Measurements from ENCODE around the gene PDE8B. TPM values are rescaled to one million over a fixed set of nuclear protein-coding genes. Genes with fewer than 3 reads are reported as not detected.
A peak's percentile ranks its signal among the peaks of the same experiment; 100 is the strongest.

The PDE8B gene
- total RNA-seq (2014; rRNA removed) (0.12 TPM in 1 of 2 replicates, not detected in the other), Bru-seq, nascent RNA (percentile 21 among the genes with signal in this experiment), BruChase-seq, experiment 1, labeled RNA remaining after a 6-hour chase (percentile 22 among the genes with signal in this experiment), BruChase-seq, experiment 2, labeled RNA remaining after a 2-hour chase (percentile 41 among the genes with signal in this experiment)
- long read RNA-seq, result 0 reads

GRCh38 chr5:77210091-77210963 lies at the start of gene PDE8B:
Gene PDE8B, plus strand, starts transcription at chr5:77210680. Its CDS starts 246 bp downstream, at chr5:77210926.
- H4K20me1 ChIP-seq (ENCODE audit: low read length), result no peaks in the 10 kb centered on the region
- H3K27me3 ChIP-seq (ENCODE audit: low read length), result peaks cover 22% of the 10 kb centered on the region
- no peaks in the 10 kb centered on the region for H3F3A ChIP-seq (ENCODE audit: low read length, unreplicated experiment)
- intact Hi-C loops (cut with micrococcal nuclease), result loop anchor here (5.0 kb wide), 1 partner anchor 282 kb away; the partner anchor contains the start of gene WDR41
- ChIA-PET POLR2A (ENCODE audit: unreplicated experiment) (no interaction called here), CTCF (no interaction called here)
- no peaks in the 10 kb centered on the region for H3K36me3 ChIP-seq (ENCODE audit: low read depth, low read length)
- H3K4me2 ChIP-seq (ENCODE audit: low read length), result peak within 1 kb of the TSS; percentile 92
- H3K27ac ChIP-seq (ENCODE audit: low read length), result no peak within 1 kb of the TSS
- peak within 1 kb of the TSS; percentile 74 for H2AFZ ChIP-seq (ENCODE audit: low read length)
- H3K79me2 ChIP-seq (ENCODE audit: low read length), result no peaks in the 10 kb centered on the region
- DNase-seq (no peak), ATAC-seq (no peak)
- peaks cover 4% of the 10 kb centered on the region; the same call in 1 of the 2 replicates for H3K4me1 ChIP-seq (ENCODE audit: insufficient read depth, low read length)
- no peaks in the 10 kb centered on the region for H3K9me2 ChIP-seq (replicated peaks; ENCODE audit: low read length)
- TF ChIP-seq EZH2 (IDR thresholded peaks at IDR 0.05; ENCODE audit: low read length, unreplicated experiment) (no peak), CTCF (conservative IDR thresholded peaks at IDR 0.05; ENCODE audit: low read depth, low read length) (no peak), EZH2phosphoT487 (IDR thresholded peaks at IDR 0.05; ENCODE audit: borderline replicate concordance, low read length) (no peak)
- peak within 1 kb of the TSS; percentile 75 for H3K4me3 ChIP-seq (ENCODE audit: low read length)
- H3K9ac ChIP-seq (ENCODE audit: low read length), result no peak within 1 kb of the TSS
- no peaks in the 10 kb centered on the region for H3K9me3 ChIP-seq (ENCODE audit: low read length)
- BruUV-seq (replicated peaks), result no TSS peak

DNA sequence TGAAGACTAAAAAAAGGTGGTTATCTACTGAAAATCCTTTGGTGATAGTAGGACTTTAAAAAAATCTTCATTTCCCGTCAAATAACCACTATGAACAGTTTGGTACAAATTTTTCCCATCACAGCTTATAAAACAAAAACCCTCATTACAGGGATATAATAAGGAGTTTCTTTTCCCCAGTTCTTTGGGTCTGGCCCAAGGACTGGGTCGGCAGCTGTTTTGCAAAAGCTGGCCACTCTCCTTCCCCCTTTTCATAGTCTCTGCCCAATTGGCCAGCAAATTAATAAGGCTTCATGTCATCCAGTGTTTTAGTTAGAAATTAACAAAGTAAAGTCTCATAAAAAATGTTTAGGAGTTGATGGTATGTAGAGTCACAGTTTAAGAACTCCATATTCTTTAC lies 47.0 kb upstream of the PDE8B start:
- TF ChIP-seq CTCF (conservative IDR thresholded peaks at IDR 0.05; ENCODE audit: low read depth, low read length) (no peak), EZH2 (IDR thresholded peaks at IDR 0.05; ENCODE audit: low read length, unreplicated experiment) (no peak), EZH2phosphoT487 (IDR thresholded peaks at IDR 0.05; ENCODE audit: borderline replicate concordance, low read length) (no peak)
- H3K9me2 ChIP-seq (replicated peaks; ENCODE audit: low read length), result no peaks in the 10 kb centered on the region
- H3K4me3 ChIP-seq (ENCODE audit: low read length), result no peak overlapping the region
- H3K4me1 ChIP-seq (ENCODE audit: insufficient read depth, low read length), result peaks cover 17% of the 10 kb centered on the region
- H3K27ac ChIP-seq (ENCODE audit: low read length), result no peak overlapping the region
- ChIA-PET POLR2A (ENCODE audit: unreplicated experiment) (no interaction called here), CTCF (no interaction called here)
- no peak overlapping the region for H2AFZ ChIP-seq (ENCODE audit: low read length)
- intact Hi-C loops (cut with micrococcal nuclease), result no loop called here
- no TSS peak for BruUV-seq (replicated peaks)
- no peak for DNase-seq
- H3K79me2 ChIP-seq (ENCODE audit: low read length), result no peaks in the 10 kb centered on the region
- no peak overlapping the region for H3K9ac ChIP-seq (ENCODE audit: low read length)
- no peaks in the 10 kb centered on the region for H3K9me3 ChIP-seq (ENCODE audit: low read length)
- H3K27me3 ChIP-seq (ENCODE audit: low read length), result no peaks in the 10 kb centered on the region
- no peak overlapping the region for H3K4me2 ChIP-seq (ENCODE audit: low read length)
- H3F3A ChIP-seq (ENCODE audit: low read length, unreplicated experiment), result no peaks in the 10 kb centered on the region
- no peaks in the 10 kb centered on the region for H4K20me1 ChIP-seq (ENCODE audit: low read length)
- ATAC-seq, result no peak
- H3K36me3 ChIP-seq (ENCODE audit: low read depth, low read length), result no peaks in the 10 kb centered on the region
